Measurements from ENCODE around the gene RHBDF2. TPM values are rescaled to one million over a fixed set of nuclear protein-coding genes. Genes with fewer than 3 reads are reported as not detected.

The RHBDF2 gene
- total and polyA plus RNA-seq, 12 donors, result 6.5 to 33.1 (median 9.8) TPM

DNA sequence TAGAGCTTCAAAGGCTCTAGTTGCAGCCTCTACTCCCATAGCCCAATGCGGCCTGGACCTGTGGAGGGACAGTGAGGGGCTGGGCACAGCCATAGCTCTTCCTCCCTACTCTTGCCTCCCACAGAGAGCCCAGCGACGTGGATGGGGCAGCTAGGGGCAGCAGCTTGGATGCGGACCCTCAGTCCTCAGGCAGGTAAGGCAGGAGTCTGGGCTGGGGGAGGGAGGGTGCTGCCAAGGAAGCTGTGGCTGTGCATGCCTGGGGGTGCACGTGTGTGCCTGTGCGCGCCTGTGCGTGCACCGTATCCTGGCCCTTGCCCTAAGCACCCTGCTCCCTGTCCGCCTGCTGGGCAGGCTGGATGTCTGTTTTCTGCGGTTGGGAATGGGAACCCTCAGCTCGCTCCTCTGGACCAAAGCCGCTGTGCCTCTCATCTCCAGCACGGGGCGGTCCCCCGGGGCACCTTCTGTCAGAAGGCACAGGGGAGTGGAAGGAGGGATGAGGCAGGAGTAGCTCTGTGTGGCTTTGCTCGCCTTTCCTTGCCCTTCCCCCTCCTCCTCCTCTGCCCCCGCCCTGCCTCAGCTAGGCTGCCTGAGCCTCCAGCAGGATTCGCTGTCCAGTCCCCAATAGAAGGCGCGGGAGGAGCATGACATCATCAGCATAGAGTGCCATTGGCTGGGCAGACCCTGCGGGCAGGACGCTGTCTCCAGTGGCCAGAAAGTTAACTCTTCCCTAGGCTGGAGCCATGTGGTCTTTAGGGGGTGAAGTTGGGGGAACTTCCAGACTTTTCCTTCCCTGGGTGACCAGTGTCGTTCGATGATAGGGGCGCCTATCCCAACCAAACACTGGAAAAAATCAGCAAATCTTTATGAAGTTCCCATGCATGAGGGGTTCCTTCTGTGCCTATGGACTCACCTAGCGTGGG is 39.4 kb upstream of the RHBDF2 start:
- intact Hi-C loops (cut with DNase I), result loop anchor here in 1 of 10 donors (10.0 kb wide), 1 partner anchor 184 kb away; the partner anchor contains the start of genes JMJD6 and METTL23
- ATAC-seq, result peak; percentile 88 to 96 (median 94)

DNA sequence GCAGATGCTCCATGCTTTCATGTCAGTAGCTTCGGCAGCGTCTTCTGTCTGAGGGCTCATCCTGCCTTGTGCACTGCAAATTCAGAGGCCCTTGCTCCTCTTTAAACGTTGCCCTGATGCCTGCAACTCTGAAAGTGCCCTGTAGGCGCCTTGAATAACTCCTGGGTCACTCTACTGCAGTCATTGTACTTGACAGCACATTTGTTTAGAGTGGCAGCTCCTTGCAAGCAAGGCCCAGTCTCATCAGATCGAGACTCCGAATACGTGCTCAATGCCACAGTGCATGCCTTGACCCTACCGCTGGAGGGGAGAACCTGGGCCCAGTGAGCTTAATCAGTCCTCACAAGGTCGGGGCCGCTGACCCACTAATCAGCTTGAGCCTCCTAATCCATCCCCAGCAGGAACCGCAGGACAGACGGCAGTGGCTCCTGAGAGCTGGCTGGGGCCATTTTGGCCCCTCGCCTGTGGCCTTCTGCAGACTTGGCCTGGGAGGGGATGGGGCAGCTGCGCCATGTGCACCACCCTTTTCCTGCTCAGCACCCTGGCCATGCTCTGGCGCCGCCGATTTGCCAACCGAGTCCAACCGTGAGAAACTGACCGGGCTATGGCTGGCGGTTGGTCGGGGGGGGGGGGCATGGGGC is 38.5 kb upstream of the RHBDF2 start, which contains the start of gene PRCD:
TSS of gene PRCD (plus strand) at position 414 of the 641 bp plus-strand sequence. CDS start at position 512, 98 bp downstream.
- TF ChIP-seq, protein P1, sequence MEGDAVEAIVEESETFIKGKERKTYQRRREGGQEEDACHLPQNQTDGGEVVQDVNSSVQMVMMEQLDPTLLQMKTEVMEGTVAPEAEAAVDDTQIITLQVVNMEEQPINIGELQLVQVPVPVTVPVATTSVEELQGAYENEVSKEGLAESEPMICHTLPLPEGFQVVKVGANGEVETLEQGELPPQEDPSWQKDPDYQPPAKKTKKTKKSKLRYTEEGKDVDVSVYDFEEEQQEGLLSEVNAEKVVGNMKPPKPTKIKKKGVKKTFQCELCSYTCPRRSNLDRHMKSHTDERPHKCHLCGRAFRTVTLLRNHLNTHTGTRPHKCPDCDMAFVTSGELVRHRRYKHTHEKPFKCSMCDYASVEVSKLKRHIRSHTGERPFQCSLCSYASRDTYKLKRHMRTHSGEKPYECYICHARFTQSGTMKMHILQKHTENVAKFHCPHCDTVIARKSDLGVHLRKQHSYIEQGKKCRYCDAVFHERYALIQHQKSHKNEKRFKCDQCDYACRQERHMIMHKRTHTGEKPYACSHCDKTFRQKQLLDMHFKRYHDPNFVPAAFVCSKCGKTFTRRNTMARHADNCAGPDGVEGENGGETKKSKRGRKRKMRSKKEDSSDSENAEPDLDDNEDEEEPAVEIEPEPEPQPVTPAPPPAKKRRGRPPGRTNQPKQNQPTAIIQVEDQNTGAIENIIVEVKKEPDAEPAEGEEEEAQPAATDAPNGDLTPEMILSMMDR (IDR thresholded peaks at IDR 0.05), result no peak
- no peaks in the 10 kb centered on the region for H3K9me3 ChIP-seq
- 73 to 74% methylated on average over 22 of the region's 22 CpGs for WGBS, 2 donors
- H3K27me3 ChIP-seq, result peaks cover 0 to 63% (median 0%) of the 10 kb centered on the region in 7 donors
- H3K4me1 ChIP-seq, result peaks cover 36 to 84% (median 53%) of the 10 kb centered on the region in 9 donors
- ATAC-seq (no peak), DNase-seq (no peak)
- H3K36me3 ChIP-seq, result no peaks in the 10 kb centered on the region
- peak within 1 kb of the TSS in 9 of 10 donors; percentile 35 to 64 (median 48) for H3K4me3 ChIP-seq
- intact Hi-C loops (cut with DNase I), result loop anchor here in 1 of 10 donors (10.0 kb wide), 1 partner anchor 185 kb away; the partner anchor contains the start of genes JMJD6 and METTL23
- H3K27ac ChIP-seq, result peak within 1 kb of the TSS; percentile 77 to 89 (median 82)

More for the DNA sequence above, 39.4 kb upstream of the RHBDF2 start:
- Histone ChIP-seq H3K36me3 (no peaks in the 10 kb centered on the region), H3K27ac (peak overlapping the region; percentile 58 to 85 (median 78)), H3K4me1 (peaks cover 45 to 84% (median 57%) of the 10 kb centered on the region in 9 donors), H3K9me3 (no peaks in the 10 kb centered on the region), H3K27me3 (peaks cover 0 to 66% (median 0%) of the 10 kb centered on the region in 7 donors), H3K4me3 (peak overlapping the region in 9 of 10 donors; percentile 35 to 53 (median 43))
- TF ChIP-seq, protein P1 (IDR thresholded peaks at IDR 0.05), result peak in 8 of 9 donors; percentile 6 to 47 (median 30)
- WGBS, 2 donors, result 5 to 7% methylated on average over 27 of the region's 27 CpGs
- DNase-seq, result peak; percentile 90 to 97

DNA sequence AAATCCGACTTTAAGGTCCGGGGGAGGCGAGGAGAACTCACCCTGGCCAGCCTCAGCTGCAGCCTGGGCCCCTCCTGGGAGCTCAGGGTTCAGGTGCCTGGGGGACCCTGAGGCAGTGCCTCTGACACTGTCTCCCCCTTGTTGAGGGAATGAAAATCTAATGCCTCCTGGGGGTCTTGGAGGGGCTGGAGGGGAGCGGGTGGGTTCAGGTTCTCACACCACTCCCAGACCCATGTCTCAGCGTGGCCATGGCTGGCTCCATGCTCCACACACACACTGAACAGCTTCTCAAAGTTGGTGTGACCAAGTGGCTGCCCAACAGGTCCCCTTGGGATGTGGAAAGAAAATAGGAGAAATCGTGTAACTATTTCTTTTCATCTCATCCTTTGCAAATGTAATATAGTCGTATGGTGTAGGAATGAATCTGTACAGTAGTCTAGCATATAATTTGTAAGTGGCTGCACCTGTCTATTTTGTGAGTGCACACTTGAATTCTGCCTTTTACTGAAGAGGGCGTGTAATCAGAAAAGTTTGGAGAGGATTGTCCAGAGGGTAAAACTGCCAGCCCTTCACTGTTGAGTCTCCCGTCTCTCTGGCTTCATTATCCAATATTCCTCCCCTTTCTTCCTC is 37.8 kb upstream of the RHBDF2 start:
- ATAC-seq (no peak), DNase-seq (no peak)
- H3K27me3 ChIP-seq, result peaks cover 0 to 56% (median 0%) of the 10 kb centered on the region in 7 donors
- H3K36me3 ChIP-seq, result no peaks in the 10 kb centered on the region
- H3K4me1 ChIP-seq, result peaks cover 30 to 80% (median 47%) of the 10 kb centered on the region in 9 donors
- H3K4me3 ChIP-seq, result peak overlapping the region in 7 of 10 donors; percentile 45 to 64 (median 58)
- peak overlapping the region in 9 of 10 donors; percentile 71 to 89 (median 85) for H3K27ac ChIP-seq
- intact Hi-C loops (cut with DNase I), result no loop called here
- TF ChIP-seq, protein P1 (IDR thresholded peaks at IDR 0.05), result no peak
- 87% methylated on average over 9 of the region's 9 CpGs for WGBS, 2 donors
- no peaks in the 10 kb centered on the region for H3K9me3 ChIP-seq
